Neutrophil (primary cell): Measurements from ENCODE around the gene IL19.

Experiments
- H3K27ac ChIP-seq: fragments of 200-600 bp; sonication (generic); 2 replicates; pipeline ENCODE4 v1.5.1; 2016; ENCODE audit warnings: mild to moderate bottlenecking, moderate library complexity
- H3K27me3 ChIP-seq: fragments of 200-600 bp; sonication (generic); 2 replicates; pipeline ENCODE4 v1.6.0; 2016; ENCODE audit warnings: mild to moderate bottlenecking
- H3K36me3 ChIP-seq: fragments of 200-600 bp; sonication (generic); 2 replicates; pipeline ENCODE4 v1.5.1; 2017
- H3K4me1 ChIP-seq, 2 experiments: fragments of 200-600 bp in 1 of 2; sonication (generic) in 1 of 2; 1 replicate in 1 of 2; 2 replicates in 1 of 2; pipeline versions ENCODE4 v1.5.1 to v1.6.1; 2013 to 2016; ENCODE audit warnings: low read depth in 1 of 2, low read length in 1 of 2, mild to moderate bottlenecking in 1 of 2, moderate library complexity in 1 of 2; ENCODE audit not compliant: control insufficient read depth in 1 of 2, insufficient read depth in 1 of 2
- H3K4me3 ChIP-seq, 2 experiments: fragments of 200-600 bp in 1 of 2; sonication (generic) in 1 of 2; 1 replicate in 1 of 2; 2 replicates in 1 of 2; pipeline ENCODE4 v1.5.1; 2013 to 2016; ENCODE audit warnings: low read depth in 1 of 2, low read length in 1 of 2, mild to moderate bottlenecking in 1 of 2, moderate library complexity in 1 of 2
- H3K9me3 ChIP-seq: fragments of 200-600 bp; sonication (generic); 2 replicates; pipeline ENCODE4 v1.5.1; 2016
- CTCF ChIP-seq: fragments of 200-600 bp; sonication (generic); IDR thresholded peaks from 2 replicates; pipeline ENCODE4 v1.5.1; 2016; ENCODE audit warnings: antibody characterized with exemption

Gene IL19

GRCh38 chr1:206742719-206743383 lies 27.7 kb upstream of the IL19 start:
- Histone ChIP-seq H3K27ac (no peak overlapping the region), H3K36me3 (peaks cover 9% of the 10 kb centered on the region), H3K4me3 (no peak overlapping the region), H3K4me1 (no peaks in the 10 kb centered on the region), H3K27me3 (no peaks in the 10 kb centered on the region), H3K9me3 (no peaks in the 10 kb centered on the region)
- no peak for TF ChIP-seq CTCF

DNA sequence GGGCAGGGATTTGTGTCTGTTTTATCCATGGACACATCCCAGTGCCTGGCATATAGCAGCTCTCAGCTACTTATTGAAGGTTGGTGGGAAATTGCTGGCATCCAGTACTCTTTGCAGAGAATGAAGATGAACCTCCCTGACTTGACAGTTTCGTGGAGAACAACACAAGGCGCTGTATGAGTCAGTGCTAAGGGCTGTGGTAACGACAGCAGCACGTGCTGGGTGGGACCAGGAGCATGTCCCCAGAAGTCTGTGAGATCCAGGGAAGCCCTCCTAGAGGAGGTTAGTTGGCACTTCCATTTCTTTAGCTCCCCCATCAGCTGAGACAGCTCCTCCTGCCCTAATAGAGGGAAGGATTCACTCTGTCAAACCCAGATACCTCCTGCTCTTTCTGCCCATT lies 25.9 kb upstream of the IL19 start:
- Histone ChIP-seq H3K27me3 (no peaks in the 10 kb centered on the region), H3K9me3 (no peaks in the 10 kb centered on the region), H3K36me3 (no peaks in the 10 kb centered on the region), H3K4me1 (no peaks in the 10 kb centered on the region), H3K27ac (no peak overlapping the region), H3K4me3 (no peak overlapping the region)
- TF ChIP-seq CTCF, result no peak

DNA sequence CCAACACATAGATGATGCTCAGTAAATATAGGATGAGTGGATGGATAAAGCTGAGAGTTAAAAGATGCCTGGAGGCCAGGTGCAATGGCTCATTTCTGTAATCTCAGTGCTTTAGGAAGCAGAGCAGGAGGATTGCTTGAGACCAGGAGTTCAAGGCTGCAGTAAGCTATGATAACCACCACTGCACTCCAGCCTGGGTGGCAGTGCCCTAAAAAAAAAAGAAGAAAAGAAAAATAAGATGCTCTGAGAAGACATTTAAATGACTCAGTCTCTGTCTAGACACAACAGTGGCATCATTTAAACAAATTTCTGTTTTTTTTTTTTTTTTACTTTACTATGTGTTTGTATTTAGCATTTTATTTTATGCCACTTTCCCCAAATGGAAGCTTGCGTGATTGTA lies 25.3 kb upstream of the IL19 start:
- H3K4me3 ChIP-seq, result no peak overlapping the region
- TF ChIP-seq CTCF, result no peak
- H3K27ac ChIP-seq, result no peak overlapping the region
- no peaks in the 10 kb centered on the region for H3K9me3 ChIP-seq
- no peaks in the 10 kb centered on the region for H3K4me1 ChIP-seq
- no peaks in the 10 kb centered on the region for H3K27me3 ChIP-seq
- no peaks in the 10 kb centered on the region for H3K36me3 ChIP-seq

- Histone ChIP-seq H3K27ac (no peak overlapping the region), H3K9me3 (no peaks in the 10 kb centered on the region), H3K27me3 (no peaks in the 10 kb centered on the region), H3K4me1 (no peaks in the 10 kb centered on the region), H3K4me3 (no peak overlapping the region), H3K36me3 (no peaks in the 10 kb centered on the region)
- TF ChIP-seq CTCF, result no peak
Measured at GRCh38 chr1:206748348-206749030, 22.1 kb upstream of the IL19 start.

DNA sequence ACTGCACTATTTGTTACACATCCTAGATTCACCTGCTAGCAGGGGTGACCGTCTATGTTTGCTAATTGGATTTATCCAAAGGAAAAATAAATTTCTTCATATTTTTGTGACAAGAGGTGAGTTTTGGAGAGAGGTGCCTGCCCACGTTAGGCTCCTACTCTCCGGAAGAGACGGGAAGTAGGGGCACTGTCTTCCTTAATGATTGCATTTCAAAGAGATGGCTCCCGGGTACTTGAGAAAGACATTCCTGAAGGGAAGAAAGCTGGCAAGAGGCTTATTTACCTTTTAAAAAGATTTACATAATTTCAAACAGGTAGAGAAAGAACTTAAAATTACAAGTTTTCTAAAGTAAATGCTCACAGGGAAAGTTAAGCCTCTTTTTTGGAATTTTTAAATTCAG lies 18.7 kb upstream of the IL19 start:
- H3K9me3 ChIP-seq, result no peaks in the 10 kb centered on the region
- H3K27me3 ChIP-seq, result no peaks in the 10 kb centered on the region
- no peak overlapping the region for H3K4me3 ChIP-seq
- H3K27ac ChIP-seq, result no peak overlapping the region
- no peaks in the 10 kb centered on the region for H3K4me1 ChIP-seq
- TF ChIP-seq CTCF, result no peak
- no peaks in the 10 kb centered on the region for H3K36me3 ChIP-seq
